Middle frontal gyrus (tissue), 1 donor: ENCODE results near the gene ATP5PD.
"Not testable (repeated sequence)": the region's sequence is repeated elsewhere in the genome, so short reads cannot be mapped to it uniquely, and the experiment has no call there.

ENCODE experiments used
- DNase-seq: peaks from one replicate; pipeline ENCODE4 v3.0.0-alpha.2; 2015; ENCODE audit warnings: low spot score; ENCODE audit errors: extremely low spot score

ATP5PD gene

GRCh38 chr17:75025398-75025734 lies 21.4 kb downstream of the ATP5PD start:
- not testable (repeated sequence) for DNase-seq

GRCh38 chr17:75024686-75025397 lies 21.9 kb downstream of the ATP5PD start:
- no peak for DNase-seq

GRCh38 chr17:75020331-75021110 lies 26.2 kb downstream of the ATP5PD start:
- no peak for DNase-seq

GRCh38 chr17:75019710-75020109 lies 27.1 kb downstream of the ATP5PD start:
- DNase-seq: no peak

GRCh38 chr17:75019146-75019545 lies 27.6 kb downstream of the ATP5PD start:
- DNase-seq: no peak

GRCh38 chr17:75013092-75013559 lies 33.6 kb downstream of the ATP5PD start:
- no peak for DNase-seq

GRCh38 chr17:75012346-75013091 lies 34.2 kb downstream of the ATP5PD start, which contains the start of gene MRPL58:
MRPL58 (plus strand) TSS chr17:75012670; CDS start chr17:75012687, 17 bp downstream.
- peak; percentile 84 for DNase-seq

- DNase-seq: no peak
Measured at GRCh38 chr17:75012096-75012345, 34.7 kb downstream of the ATP5PD start.

GRCh38 chr17:75011401-75012095 lies 35.2 kb downstream of the ATP5PD start:
- peak; percentile 13 for DNase-seq

- DNase-seq: no peak
Measured at GRCh38 chr17:75010683-75011400, 35.9 kb downstream of the ATP5PD start.

- DNase-seq: no peak
Measured at GRCh38 chr17:75009139-75009724, 37.5 kb downstream of the ATP5PD start.

- DNase-seq: no peak
Measured at GRCh38 chr17:75008373-75008772, 38.4 kb downstream of the ATP5PD start.

GRCh38 chr17:75006653-75007052 lies 40.1 kb downstream of the ATP5PD start:
- DNase-seq: no peak

- not testable (repeated sequence) for DNase-seq
Measured at GRCh38 chr17:75006084-75006483, 40.7 kb downstream of the ATP5PD start.

GRCh38 chr17:75005291-75005690 lies 41.5 kb downstream of the ATP5PD start:
- DNase-seq: no peak

GRCh38 chr17:75004371-75004770 lies 42.4 kb downstream of the ATP5PD start:
- DNase-seq: no peak

- no peak for DNase-seq
Measured at GRCh38 chr17:75003957-75004355, 42.8 kb downstream of the ATP5PD start.

GRCh38 chr17:75003070-75003956 lies 43.5 kb downstream of the ATP5PD start:
- DNase-seq: no peak
